ENCODE results near the gene CPNE9. TPM values are rescaled to one million over a fixed set of nuclear protein-coding genes. Genes with fewer than 3 reads are reported as not detected.

Gene CPNE9
- total RNA-seq, 4 donors from 2014 or later = not detected

DNA sequence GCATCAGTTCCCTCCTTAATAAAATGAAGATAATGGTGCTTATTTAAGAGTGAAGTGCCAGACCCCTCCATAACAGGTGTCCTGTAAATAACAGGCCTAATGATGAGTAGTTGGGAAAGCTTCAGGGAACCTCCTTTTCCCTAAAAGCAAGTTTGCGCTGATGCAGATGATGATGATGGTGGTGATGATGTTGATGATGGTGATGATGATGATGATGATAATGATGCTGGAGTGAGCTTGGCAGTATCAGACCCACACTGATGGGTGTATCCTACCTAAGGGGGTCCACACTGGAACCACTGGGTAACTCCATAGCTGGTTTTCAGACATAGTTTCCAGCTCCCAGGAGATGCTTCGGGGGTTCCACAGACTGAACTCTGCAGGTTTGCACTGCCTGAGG, 29.9 kb upstream of the CPNE9 start:
- intact Hi-C loops (cut with DNase I; ENCODE audit: low total_unique reads) (loop anchor here (5.0 kb wide), 1 partner anchor 59 kb away; the partner anchor contains the start of gene BRPF1), in situ Hi-C loops (cut with MboI; ENCODE audit: low sequenced_read_pairs in 4 of 4) (loop anchor here in 2 of 4 donors (25.0 kb wide), 1 partner anchor 311 kb away; the partner anchor contains the start of gene THUMPD3 (in 2 of the 2))
- Histone ChIP-seq H3K36me3 (peaks cover 7 to 80% of the 10 kb centered on the region in 2 donors), H3K4me3 (no peak overlapping the region), H3K27me3 (no peaks in the 10 kb centered on the region), H3K4me1 (peaks cover 19 to 34% of the 10 kb centered on the region in 2 donors), H3K9me3 (no peaks in the 10 kb centered on the region), H3K27ac (peak overlapping the region in 1 of 4 donors; percentile 64)
- TF ChIP-seq, protein P1, sequence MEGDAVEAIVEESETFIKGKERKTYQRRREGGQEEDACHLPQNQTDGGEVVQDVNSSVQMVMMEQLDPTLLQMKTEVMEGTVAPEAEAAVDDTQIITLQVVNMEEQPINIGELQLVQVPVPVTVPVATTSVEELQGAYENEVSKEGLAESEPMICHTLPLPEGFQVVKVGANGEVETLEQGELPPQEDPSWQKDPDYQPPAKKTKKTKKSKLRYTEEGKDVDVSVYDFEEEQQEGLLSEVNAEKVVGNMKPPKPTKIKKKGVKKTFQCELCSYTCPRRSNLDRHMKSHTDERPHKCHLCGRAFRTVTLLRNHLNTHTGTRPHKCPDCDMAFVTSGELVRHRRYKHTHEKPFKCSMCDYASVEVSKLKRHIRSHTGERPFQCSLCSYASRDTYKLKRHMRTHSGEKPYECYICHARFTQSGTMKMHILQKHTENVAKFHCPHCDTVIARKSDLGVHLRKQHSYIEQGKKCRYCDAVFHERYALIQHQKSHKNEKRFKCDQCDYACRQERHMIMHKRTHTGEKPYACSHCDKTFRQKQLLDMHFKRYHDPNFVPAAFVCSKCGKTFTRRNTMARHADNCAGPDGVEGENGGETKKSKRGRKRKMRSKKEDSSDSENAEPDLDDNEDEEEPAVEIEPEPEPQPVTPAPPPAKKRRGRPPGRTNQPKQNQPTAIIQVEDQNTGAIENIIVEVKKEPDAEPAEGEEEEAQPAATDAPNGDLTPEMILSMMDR (IDR thresholded peaks at IDR 0.05 in 4 of 5, conservative IDR thresholded peaks at IDR 0.05 in 1 of 5) = no peak
- no peak for TF ChIP-seq POLR2A (IDR thresholded peaks at IDR 0.05)
- DNase-seq (no peak), ATAC-seq (no peak)

DNA sequence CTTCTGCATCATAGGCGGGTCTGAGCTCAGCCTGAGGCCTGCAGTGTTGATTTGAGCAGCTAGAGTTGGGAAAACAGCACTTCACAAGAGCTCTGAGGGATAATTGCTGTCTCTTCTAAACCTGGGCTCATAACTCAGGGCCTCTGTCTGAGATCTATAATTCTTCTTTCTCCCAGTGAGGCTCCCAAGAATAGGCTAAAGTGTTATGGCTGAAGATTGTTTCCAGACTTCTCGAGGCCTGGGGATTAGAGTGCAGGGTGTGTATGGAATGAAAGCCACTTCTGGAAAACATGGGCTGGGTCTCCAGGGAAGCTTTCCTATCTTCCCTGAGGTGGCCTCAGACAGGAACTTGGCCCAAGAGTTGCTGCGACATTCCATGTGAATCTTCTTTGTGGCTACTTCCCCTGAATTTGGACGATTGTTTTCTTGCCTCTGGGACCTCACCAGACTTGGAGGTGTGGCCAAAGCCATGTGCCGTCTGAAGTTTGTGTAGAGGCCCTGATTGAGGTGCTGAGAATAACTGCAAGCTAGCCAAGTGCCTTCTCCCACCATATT, 27.8 kb upstream of the CPNE9 start:
- Histone ChIP-seq H3K27me3 (no peaks in the 10 kb centered on the region), H3K4me3 (no peak overlapping the region), H3K27ac (no peak overlapping the region), H3K36me3 (peaks cover 10 to 87% of the 10 kb centered on the region in 2 donors), H3K4me1 (peaks cover 4 to 16% of the 10 kb centered on the region in 2 donors), H3K9me3 (no peaks in the 10 kb centered on the region)
- intact Hi-C loops (cut with DNase I; ENCODE audit: low total_unique reads) = no loop called here
- TF ChIP-seq, protein P1 (IDR thresholded peaks at IDR 0.05 in 4 of 5, conservative IDR thresholded peaks at IDR 0.05 in 1 of 5) = no peak
- no peak for TF ChIP-seq POLR2A (IDR thresholded peaks at IDR 0.05)
- DNase-seq (no peak), ATAC-seq (no peak)
- in situ Hi-C loops (cut with MboI; ENCODE audit: low sequenced_read_pairs in 4 of 4) = no loop called here

DNA sequence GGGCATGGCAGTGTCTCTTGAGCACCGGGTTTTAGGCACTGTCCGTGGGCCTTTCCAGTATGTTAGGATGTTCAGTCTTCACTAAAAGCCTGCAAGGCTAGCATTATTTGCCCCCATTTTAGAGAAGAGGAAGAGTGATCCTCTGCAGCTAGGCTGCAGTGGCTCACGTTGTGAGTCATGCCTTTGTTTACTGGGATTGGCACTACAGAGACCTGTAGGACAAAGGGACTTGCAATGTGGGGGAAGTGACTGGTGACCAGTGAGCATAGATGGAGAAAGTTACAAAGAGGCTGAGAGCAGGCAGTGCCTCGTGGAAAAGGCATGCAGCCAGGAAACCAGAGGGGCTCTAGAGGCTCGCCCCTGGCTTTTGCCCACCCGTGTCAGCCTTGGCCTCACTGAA, 26.8 kb upstream of the CPNE9 start:
- ATAC-seq = no peak
- Histone ChIP-seq H3K27ac (no peak overlapping the region), H3K27me3 (no peaks in the 10 kb centered on the region), H3K4me3 (no peak overlapping the region), H3K4me1 (peaks cover 0 to 11% of the 10 kb centered on the region in 2 donors), H3K36me3 (peaks cover 10 to 87% of the 10 kb centered on the region in 2 donors), H3K9me3 (no peaks in the 10 kb centered on the region)
- DNase-seq = no peak
- no peak for TF ChIP-seq POLR2A (IDR thresholded peaks at IDR 0.05)
- TF ChIP-seq, protein P1 (IDR thresholded peaks at IDR 0.05 in 4 of 5, conservative IDR thresholded peaks at IDR 0.05 in 1 of 5) = no peak
- intact Hi-C loops (cut with DNase I; ENCODE audit: low total_unique reads) = no loop called here
- in situ Hi-C loops (cut with MboI; ENCODE audit: low sequenced_read_pairs in 4 of 4) = no loop called here

DNA sequence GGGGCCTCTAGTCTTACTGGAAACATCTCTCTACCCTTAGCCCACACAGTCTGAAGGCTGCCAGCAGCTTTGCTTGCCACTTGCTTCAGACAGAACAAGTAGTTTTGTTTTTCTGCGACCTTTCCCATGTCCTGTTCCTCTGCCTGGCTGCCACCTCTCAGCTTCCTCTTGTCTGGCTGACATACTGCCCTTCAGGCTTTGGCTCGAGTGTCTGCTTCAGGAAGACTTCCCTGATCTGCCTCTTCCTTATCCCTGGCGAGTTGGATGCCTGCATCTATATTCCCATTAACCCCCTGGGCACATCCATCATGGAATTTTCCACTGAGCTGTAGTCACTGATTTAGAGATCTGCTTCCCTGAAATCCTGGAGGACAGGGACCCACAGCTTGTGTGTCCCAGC, 25.1 kb upstream of the CPNE9 start:
- intact Hi-C loops (cut with DNase I; ENCODE audit: low total_unique reads) (no loop called here), in situ Hi-C loops (cut with MboI; ENCODE audit: low sequenced_read_pairs in 4 of 4) (no loop called here)
- peaks cover 7 to 87% of the 10 kb centered on the region in 2 donors for H3K36me3 ChIP-seq
- no peak overlapping the region for H3K4me3 ChIP-seq
- ATAC-seq = no peak
- no peaks in the 10 kb centered on the region for H3K9me3 ChIP-seq
- H3K4me1 ChIP-seq = peaks cover 0 to under 1% of the 10 kb centered on the region in 2 donors
- H3K27ac ChIP-seq = no peak overlapping the region
- no peaks in the 10 kb centered on the region for H3K27me3 ChIP-seq
- DNase-seq = no peak
- TF ChIP-seq, protein P1 (IDR thresholded peaks at IDR 0.05 in 4 of 5, conservative IDR thresholded peaks at IDR 0.05 in 1 of 5) = no peak
- TF ChIP-seq POLR2A (IDR thresholded peaks at IDR 0.05) = no peak
